NCI-H1436 treated with DMSO at 0.1 percent for 48 hours (cell line): ENCODE measurements around the gene SPEM2.

Source experiments
- DNase-seq: peaks from one replicate; lab custom pipeline; 2025; lab: John Stamatoyannopoulos, UW

SPEM2 gene

DNA sequence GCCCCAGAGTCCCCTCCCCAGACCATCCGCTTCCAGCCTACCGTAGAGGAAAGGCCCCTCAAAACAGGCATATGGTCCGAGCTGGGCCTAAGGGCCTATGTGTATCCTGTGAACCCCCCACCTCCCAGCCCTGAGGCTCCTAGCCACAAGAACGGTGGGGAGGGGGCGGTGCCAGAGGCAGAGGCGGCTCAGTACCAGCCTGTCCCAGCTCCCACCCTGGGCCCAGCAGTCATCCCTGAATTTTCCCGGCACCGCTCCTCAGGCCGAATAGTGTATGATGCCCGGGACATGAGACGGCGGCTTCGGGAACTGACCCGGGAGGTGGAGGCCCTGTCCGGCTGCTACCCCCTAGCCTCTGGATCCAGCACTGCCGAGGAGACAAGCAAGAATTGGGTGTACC, 4.2 kb upstream of the SPEM2 start:
- no peak for DNase-seq

GRCh38 chr17:7423679-7424078, 1.7 kb upstream of the SPEM2 start:
- DNase-seq: no peak

- no peak for DNase-seq
These were observed 340 bp downstream of the SPEM2 start for GRCh38 chr17:7425756-7426155.

GRCh38 chr17:7426203-7426863, 917 bp downstream of the SPEM2 start:
- DNase-seq: no peak

GRCh38 chr17:7426896-7427489, 1.6 kb downstream of the SPEM2 start:
- no peak for DNase-seq

GRCh38 chr17:7427549-7427948, 2.1 kb downstream of the SPEM2 start:
- DNase-seq: no peak

DNA sequence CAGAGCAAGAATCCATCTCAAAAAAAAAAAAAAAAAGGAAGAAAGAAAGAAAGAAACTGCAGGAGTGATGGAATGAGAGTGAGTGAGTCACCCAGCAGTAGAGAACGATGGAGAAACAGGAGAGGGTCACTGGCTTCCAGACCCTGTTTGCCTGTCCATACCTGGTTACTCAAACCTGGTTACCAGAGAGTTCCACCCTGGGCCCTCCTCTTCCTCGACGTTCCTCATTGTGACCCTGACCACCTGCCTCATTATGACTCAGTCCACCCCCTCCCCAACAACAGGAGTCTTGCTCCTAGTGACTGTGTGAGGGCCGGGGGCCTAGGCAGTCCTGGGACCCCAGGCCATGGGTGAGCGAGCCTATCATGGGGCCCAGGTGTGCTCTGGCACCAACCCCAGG, 3.1 kb downstream of the SPEM2 start, which contains the start of gene SPEM3:
Gene SPEM3, plus strand, starts transcription at position 301 of the 400 bp plus-strand sequence. Its CDS starts 46 bp downstream, at position 347.
- DNase-seq: no peak

- no peak for DNase-seq
These were observed 4.3 kb downstream of the SPEM2 start for GRCh38 chr17:7429722-7430121.

- no peak for DNase-seq
These were observed 5.8 kb downstream of the SPEM2 start for GRCh38 chr17:7431231-7431630.

GRCh38 chr17:7432296-7432695, 6.9 kb downstream of the SPEM2 start:
- DNase-seq: no peak

DNA sequence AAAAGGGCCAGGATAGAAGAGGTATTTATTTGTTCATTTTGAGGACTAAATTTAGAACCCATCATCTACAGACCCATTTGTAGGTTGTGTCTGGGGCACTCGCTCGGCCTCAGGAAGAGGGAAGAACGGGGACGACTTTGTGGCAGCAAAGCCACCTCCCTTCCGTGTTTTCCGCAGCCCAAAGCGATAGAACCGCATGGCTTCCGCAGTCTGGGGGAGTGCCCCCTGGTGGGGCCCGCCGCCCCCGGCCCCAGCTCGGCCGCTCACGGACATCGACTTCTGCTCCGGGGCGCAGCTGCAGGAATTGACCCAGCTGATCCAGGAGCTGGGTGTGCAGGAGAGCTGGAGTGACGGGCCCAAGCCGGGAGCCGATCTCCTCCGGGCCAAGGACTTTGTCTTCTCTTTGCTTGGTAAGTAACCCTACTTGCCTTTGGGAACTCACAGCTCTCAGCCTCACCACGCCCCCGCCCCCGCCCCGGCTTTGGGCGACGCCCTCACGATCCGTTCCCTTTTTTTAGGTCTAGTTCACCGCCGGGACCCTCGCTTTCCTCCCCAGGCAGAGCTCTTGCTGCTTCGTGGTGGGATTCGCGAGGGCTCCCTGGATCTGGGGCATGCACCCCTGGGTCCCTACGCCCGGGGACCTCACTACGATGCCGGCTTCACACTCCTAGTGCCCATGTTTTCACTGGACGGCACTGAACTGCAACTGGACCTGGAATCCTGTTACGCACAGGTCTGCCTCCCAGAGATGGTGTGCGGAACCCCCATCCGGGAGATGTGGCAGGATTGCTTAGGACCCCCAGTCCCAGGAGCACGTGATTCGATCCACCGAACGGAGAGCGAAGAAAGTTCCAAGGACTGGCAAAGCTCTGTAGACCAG, 10.5 kb downstream of the SPEM2 start:
- DNase-seq: no peak

- DNase-seq: no peak
These were observed 11.3 kb downstream of the SPEM2 start for GRCh38 chr17:7436556-7437368.

GRCh38 chr17:7437369-7437863, 12.0 kb downstream of the SPEM2 start:
- no peak for DNase-seq

DNA sequence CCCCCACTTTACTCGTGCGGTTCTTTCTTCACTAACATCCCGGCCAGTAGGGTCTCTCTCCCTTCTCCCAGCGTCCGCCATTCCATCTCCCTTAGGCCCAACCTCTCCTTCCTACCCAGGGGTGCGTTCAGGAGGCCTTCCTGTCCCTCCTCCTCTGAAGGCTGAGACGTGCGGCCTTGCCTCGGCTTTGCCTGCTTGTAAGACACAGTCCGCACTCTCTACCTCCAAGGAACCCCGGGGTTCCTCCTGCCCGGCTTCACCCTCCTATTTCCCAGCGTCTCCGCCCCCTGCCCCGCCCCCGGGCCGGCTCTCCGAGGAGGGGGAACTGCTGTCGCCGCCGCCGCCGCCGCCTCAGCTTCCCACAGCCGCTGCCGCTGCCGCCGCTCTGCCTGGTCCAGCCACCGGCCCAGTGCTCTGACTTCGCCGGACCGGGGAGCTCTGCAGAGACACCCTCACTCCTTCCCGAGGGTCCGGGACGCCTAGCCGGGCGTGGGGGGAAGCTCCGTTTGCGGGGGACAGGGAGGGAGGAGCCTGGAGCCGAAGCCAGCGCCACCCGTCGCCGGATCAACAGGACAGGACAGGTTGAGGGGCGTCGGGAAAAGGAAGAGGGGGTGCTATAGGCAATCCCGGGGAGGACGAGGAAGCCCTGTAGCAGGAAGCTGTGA, 12.7 kb downstream of the SPEM2 start:
- no peak for DNase-seq

DNA sequence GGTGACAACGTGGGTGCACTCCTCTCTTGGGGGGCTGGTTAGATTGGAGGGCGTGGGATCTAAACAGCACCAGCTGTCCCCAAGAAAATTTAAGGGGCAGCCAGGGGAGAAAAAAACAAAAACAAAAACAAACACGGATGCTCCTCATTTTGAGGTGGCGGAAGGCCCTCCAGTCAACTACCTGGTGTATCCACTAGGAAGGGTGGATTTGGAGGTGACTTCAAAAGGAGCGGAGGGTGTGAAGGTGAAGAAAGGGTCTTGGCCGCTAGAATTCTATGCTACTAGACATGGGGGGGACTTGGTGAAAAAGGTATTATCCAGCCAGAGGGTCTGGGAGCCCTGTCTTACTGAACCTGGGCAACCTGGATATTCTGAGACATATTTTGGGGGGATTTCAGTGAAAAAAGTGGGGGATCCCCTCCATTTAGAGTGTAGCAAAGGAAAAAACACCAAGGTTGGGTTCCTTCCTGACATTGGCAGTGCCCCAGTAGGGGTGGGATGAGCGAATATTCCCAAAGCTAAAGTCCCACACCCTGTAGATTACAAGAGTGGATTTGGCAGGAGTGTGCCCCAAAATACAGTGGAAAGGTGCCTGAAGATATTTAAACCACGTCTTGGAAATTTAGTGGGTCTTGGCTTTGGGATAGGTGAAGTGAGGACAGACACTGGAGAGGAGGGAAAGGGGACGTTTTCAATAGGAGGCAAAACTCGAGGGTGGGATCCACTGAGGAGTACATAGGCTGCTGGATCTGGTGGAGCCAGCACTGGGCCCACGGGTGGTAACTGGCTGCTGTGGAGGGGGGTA, 13.4 kb downstream of the SPEM2 start:
- no peak for DNase-seq

GRCh38 chr17:7439462-7440112, 14.2 kb downstream of the SPEM2 start, which contains the start of gene FGF11:
FGF11 (plus strand) TSS chr17:7439512; CDS start chr17:7439621, 109 bp downstream.
- DNase-seq: no peak

DNA sequence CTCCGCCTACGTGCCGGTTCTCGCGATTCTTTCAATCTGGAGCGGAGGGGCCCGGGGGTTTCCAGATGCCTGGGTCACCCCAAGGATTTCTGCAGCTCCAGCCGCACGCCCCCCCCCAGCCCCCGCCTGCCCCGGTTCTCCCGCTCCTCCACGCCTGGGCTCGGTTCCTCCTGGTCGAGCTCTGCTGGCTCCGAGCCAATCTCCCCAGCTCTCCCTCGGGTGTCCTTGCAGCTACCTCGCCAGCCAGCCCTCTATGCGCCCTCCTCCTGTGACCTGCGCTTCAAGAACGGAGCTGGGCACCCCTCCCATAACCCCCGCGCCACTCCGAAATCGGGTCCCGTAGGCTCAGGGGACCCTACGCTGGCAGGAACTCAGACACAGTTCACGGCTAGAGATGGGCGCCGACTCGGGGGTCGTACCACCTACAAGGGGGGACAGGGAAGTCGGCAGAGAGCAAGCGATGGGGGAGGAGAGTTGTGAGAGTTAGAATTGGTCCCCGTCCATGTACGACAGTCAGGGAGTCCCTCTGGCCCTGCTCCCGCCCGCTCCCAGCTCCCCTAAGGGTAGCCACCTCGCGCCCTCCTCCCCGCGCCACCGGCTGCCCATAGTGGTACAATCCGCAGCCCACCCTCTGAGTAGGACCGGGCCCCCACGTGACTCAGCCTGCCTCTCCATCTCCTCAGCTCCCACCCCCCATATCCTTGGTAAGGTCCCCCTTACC, 14.9 kb downstream of the SPEM2 start:
- DNase-seq: no peak

DNA sequence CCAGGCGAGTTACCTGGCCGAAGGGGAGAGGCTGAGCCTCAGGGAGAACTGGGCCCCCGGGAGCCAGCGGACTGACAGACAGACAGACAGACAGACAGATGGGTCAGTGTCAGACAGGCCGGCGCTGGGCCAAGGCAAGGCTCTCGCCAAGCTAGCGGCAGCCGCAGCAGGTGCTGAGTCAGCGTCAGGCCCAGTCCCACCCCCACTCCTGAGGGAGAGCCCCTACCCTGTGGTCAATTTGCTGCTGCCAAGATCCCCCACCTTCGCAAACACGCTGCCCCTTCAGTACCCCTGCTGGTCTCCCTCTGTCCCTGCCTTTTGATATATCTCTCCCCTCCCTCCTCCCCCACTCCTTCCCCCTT, 15.4 kb downstream of the SPEM2 start:
- DNase-seq: no peak

GRCh38 chr17:7441266-7441665, 15.8 kb downstream of the SPEM2 start:
- DNase-seq: no peak
